Osteocyte (in vitro differentiated cells): ENCODE measurements around the gene ARMC5. TPM values are rescaled to one million over a fixed set of nuclear protein-coding genes. Genes with fewer than 3 reads are reported as not detected.

Source experiments
- DNase-seq: peaks from one replicate; pipeline ENCODE4 v3.0.0; 2021; ENCODE audit warnings: mixed read lengths; ENCODE audit not compliant: unreplicated experiment; ENCODE audit errors: extremely low spot score
- H3K27ac Mint-ChIP-seq: one replicate; pipeline ENCODE4 v1.8.0; 2021; ENCODE audit warnings: mild to moderate bottlenecking, mixed read lengths; ENCODE audit not compliant: unreplicated experiment
- H3K27me3 Mint-ChIP-seq: one replicate; pipeline ENCODE4 v1.8.0; 2021; ENCODE audit warnings: mixed read lengths; ENCODE audit not compliant: unreplicated experiment
- H3K36me3 Mint-ChIP-seq: one replicate; pipeline ENCODE4 v1.8.0; 2021; ENCODE audit warnings: mixed read lengths; ENCODE audit not compliant: unreplicated experiment
- H3K4me1 Mint-ChIP-seq: one replicate; pipeline ENCODE4 v1.8.0; 2021; ENCODE audit warnings: mixed read lengths; ENCODE audit not compliant: unreplicated experiment
- H3K4me3 Mint-ChIP-seq: one replicate; pipeline ENCODE4 v1.8.0; 2021; ENCODE audit warnings: mild to moderate bottlenecking, moderate library complexity, mixed read lengths; ENCODE audit not compliant: unreplicated experiment
- H3K9me3 Mint-ChIP-seq: one replicate; pipeline ENCODE4 v1.8.0; 2021; ENCODE audit warnings: mixed read lengths; ENCODE audit not compliant: unreplicated experiment
- total RNA-seq: library from RNA; stranded (reverse); gene quantifications from 2 replicates; pipeline ENCODE4 v1.2.1, GENCODE V29; 2021
- TF ChIP-seq, protein P1 (sequence below): fragments of 200-600 bp; sonication (generic); IDR thresholded peaks from 2 replicates; pipeline ENCODE4 v1.5.0; 2021; ENCODE audit warnings: antibody characterized with exemption, mild to moderate bottlenecking, moderate library complexity

The ARMC5 gene
- total RNA-seq, 1 donor from 2014 or later: 12.8 TPM

DNA sequence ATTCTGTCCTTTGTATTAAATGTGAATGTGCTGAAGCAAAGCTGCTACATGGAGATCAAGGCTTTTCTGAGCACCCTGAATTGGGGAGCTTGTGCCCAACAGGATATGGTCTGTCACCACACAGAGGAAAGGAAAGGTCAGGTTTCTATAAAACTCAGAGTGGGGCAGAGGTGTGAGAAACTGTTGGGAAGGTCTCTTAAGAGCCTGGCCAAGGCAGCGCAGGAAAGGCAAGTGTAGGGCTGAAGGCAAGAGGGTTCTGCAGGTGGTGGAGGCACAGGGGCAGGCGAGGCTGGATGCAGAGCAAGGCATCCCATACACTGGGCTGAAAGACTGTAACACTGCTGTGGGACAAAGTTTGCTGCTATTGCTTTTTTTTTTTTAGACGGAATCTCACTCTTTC, 39.3 kb upstream of the ARMC5 start:
- peaks cover 3% of the 10 kb centered on the region for H3K9me3 Mint-ChIP-seq
- TF ChIP-seq, protein P1, sequence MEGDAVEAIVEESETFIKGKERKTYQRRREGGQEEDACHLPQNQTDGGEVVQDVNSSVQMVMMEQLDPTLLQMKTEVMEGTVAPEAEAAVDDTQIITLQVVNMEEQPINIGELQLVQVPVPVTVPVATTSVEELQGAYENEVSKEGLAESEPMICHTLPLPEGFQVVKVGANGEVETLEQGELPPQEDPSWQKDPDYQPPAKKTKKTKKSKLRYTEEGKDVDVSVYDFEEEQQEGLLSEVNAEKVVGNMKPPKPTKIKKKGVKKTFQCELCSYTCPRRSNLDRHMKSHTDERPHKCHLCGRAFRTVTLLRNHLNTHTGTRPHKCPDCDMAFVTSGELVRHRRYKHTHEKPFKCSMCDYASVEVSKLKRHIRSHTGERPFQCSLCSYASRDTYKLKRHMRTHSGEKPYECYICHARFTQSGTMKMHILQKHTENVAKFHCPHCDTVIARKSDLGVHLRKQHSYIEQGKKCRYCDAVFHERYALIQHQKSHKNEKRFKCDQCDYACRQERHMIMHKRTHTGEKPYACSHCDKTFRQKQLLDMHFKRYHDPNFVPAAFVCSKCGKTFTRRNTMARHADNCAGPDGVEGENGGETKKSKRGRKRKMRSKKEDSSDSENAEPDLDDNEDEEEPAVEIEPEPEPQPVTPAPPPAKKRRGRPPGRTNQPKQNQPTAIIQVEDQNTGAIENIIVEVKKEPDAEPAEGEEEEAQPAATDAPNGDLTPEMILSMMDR: no peak
- DNase-seq: no peak
- H3K27me3 Mint-ChIP-seq: peaks cover 21% of the 10 kb centered on the region
- no peak overlapping the region for H3K4me3 Mint-ChIP-seq
- no peaks in the 10 kb centered on the region for H3K4me1 Mint-ChIP-seq
- no peaks in the 10 kb centered on the region for H3K36me3 Mint-ChIP-seq
- H3K27ac Mint-ChIP-seq: no peak overlapping the region

DNA sequence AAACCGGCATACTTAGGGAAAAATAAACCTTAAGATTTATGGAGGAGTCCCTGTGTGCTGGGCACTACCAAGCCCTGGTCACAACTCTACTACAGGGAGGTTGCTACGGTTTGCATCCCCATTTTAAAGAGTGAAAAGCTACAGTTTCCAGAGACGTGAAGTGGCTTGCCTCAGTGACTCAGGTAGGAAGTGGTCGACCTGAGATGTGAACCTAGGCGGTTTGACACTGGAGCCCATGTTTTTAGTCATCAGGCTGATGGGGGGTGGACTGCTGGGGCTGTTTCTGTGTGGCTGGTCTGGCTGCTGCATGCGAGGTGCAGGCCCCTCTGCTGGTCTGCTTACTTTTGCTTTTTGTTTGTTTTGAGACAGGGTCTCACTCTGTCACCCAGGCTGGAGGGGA, 37.7 kb upstream of the ARMC5 start:
- Mint-ChIP-seq H3K27ac (no peak overlapping the region), H3K36me3 (no peaks in the 10 kb centered on the region), H3K9me3 (peaks cover 3% of the 10 kb centered on the region), H3K4me3 (no peak overlapping the region), H3K4me1 (no peaks in the 10 kb centered on the region), H3K27me3 (peaks cover 13% of the 10 kb centered on the region)
- no peak for DNase-seq
- TF ChIP-seq, protein P1: no peak

DNA sequence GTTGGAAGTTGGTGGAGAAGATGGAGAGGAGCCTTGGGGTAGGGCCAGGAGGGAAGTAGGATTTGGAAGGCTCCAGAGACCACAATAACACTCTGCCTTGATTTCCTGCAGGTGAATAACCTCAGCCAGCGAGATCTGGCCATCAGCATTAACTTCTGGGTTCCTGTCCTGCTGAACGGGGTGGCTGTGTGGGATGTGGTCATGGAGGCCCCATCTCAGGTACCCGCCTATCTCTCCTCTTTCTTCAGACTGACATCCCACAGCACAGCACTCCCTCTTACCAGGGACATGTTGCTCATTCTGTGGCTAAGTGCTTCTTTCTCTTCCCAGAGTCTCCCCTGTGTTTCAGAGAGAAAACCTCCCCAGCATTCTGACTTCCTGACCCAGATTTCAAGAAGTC, 36.1 kb upstream of the ARMC5 start:
- Mint-ChIP-seq H3K4me3 (no peak overlapping the region), H3K27me3 (peaks cover 13% of the 10 kb centered on the region), H3K9me3 (no peaks in the 10 kb centered on the region), H3K27ac (no peak overlapping the region), H3K36me3 (no peaks in the 10 kb centered on the region), H3K4me1 (no peaks in the 10 kb centered on the region)
- no peak for DNase-seq
- TF ChIP-seq, protein P1: no peak

DNA sequence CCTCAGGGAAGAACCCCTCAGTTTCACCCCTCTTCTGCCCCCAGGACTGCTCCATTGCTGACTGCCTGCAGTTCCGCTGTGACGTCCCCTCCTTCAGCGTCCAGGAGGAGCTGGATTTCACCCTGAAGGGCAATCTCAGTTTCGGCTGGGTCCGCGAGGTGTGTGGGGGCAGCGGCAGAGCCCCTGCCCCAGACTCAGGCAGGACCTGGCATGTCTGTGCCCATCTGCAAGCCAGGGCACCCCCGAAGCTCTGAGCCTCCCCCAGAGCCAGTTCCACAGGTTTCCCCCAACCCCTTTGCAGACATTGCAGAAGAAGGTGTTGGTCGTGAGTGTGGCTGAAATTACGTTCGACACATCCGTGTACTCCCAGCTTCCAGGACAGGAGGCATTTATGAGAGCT, 35.5 kb upstream of the ARMC5 start:
- Mint-ChIP-seq H3K36me3 (no peaks in the 10 kb centered on the region), H3K4me3 (no peak overlapping the region), H3K27me3 (peaks cover 13% of the 10 kb centered on the region)

DNA sequence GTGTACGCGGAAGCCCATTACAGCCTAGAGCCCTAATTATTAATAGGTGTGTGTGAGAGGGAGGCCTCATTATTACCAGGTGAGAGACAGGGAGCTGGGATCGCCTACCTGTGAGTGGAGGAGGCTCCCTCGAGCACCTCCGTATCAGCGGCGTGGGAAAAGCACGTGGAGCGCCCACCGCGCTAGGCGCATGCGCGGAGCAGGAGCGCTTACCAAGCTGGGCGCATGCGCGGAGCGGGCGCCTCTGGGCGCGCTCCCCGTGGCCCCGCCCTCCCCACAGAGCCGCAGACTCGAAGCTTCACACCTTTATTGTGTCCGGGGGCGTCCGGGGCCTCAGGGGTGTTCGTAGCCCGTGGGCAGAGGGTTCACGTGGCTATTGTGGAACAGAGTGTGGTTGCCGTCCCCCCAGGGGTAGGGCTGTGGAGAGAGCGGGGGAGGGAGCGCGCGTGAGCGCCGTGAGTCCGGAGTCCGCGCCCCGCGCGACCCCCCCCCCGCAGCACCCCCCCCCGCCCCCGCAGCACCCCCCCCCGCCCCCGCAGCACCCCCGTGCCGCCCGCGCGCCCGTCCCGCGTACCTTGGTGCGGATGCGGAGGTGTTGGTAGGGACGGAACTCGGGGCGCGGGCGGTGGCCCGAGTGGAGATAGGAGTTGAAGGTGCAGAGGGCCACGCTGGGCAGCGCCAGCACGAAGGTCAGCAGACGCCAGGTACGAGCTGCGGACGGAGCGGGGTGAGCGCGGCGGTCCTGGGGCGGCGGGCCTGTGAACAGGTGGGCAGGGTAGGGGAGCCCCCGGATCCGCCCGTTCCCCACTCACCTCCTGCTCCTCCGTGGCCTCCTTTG, 31.6 kb upstream of the ARMC5 start:
- no peak overlapping the region for H3K4me3 Mint-ChIP-seq
- H3K27me3 Mint-ChIP-seq: peaks cover 10% of the 10 kb centered on the region
- no peaks in the 10 kb centered on the region for H3K9me3 Mint-ChIP-seq
- no peak for DNase-seq
- H3K4me1 Mint-ChIP-seq: no peaks in the 10 kb centered on the region
- H3K36me3 Mint-ChIP-seq: no peaks in the 10 kb centered on the region
- TF ChIP-seq, protein P1: no peak
- no peak overlapping the region for H3K27ac Mint-ChIP-seq

More for the DNA sequence above, 35.5 kb upstream of the ARMC5 start:
- TF ChIP-seq, protein P1: no peak
- H3K9me3 Mint-ChIP-seq: no peaks in the 10 kb centered on the region
- DNase-seq: no peak
- H3K4me1 Mint-ChIP-seq: no peaks in the 10 kb centered on the region
- no peak overlapping the region for H3K27ac Mint-ChIP-seq
